ENCODE data around the gene CHI3L2.
A peak's percentile ranks its signal among the peaks of the same experiment; 100 is the strongest.

Gene CHI3L2

DNA sequence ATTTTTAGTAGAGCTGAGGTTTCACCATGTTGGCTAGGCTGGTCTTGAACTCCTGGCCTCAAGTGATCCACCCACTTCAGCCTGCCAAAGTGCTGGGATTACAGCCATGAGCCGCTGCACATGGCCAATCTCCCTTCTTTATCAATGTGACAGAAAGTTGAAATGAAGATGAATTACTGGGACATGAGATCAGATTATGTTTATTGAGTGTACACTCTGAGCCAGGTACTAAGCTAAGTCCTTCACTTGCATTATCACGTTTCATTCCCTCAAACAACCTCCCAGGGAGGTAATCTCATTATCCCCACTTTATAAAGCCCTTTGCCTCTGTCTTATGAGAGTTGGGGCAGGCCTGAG is 6.3 kb upstream of the CHI3L2 start:
- DNase-seq (ENCODE audit: low spot score), result no peak

GRCh38 chr1:111221633-111222291 is 5.8 kb upstream of the CHI3L2 start:
- no peak for DNase-seq (ENCODE audit: low spot score)

- peak; percentile 62 for DNase-seq (ENCODE audit: low spot score)
Observed at GRCh38 chr1:111222308-111223125, 5.0 kb upstream of the CHI3L2 start.

DNA sequence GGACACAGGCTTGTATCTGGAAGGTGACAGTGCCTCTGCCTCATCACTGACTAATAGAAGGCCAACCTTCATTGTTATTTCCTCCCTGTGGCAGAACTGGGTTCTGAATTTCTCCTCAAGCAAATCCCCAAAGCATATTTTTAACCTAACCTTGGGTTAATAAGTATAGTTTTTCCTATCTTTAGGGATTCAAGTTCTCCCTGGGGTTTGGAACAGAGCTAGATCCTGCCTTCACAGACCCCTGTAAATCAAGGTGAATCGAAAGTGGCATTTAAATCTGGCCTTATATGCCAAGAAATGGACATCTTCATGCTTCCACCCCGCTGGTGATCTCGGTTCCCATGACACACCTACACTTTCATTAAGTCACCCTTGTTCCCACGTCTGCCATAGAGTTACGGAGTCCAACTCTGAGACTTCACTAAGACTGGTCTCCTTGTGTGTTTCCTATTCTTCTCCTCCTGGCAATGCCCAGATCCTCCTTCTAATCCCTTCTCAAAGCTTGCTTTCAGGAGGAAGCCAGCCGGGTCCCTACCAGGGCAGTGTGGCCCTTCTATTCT is 4.3 kb upstream of the CHI3L2 start:
- no peak for DNase-seq (ENCODE audit: low spot score)

DNA sequence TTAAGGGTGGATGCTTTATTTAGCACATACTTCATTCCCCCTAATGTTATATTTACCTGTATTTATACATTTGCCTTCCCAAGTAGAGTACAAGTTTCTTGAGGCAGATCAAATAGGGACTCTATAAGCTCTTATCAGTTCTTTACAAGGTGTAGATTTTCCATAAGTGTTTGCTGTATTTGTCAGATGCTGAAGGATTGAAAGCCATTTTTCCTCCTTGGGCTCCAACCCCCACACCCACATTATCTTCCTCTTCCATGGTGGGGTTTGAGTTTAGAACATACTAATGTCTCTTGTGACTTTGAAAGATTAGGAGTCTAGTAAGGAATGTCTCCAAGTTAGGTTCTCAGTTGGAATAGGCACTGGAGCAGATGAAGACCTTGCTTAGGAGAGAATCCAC is 2.4 kb upstream of the CHI3L2 start:
- DNase-seq (ENCODE audit: low spot score), result no peak

GRCh38 chr1:111225717-111226400 is 1.7 kb upstream of the CHI3L2 start:
- no peak for DNase-seq (ENCODE audit: low spot score)

GRCh38 chr1:111227851-111228747 is 586 bp downstream of the CHI3L2 start:
- DNase-seq (ENCODE audit: low spot score), result peak; percentile 78

DNA sequence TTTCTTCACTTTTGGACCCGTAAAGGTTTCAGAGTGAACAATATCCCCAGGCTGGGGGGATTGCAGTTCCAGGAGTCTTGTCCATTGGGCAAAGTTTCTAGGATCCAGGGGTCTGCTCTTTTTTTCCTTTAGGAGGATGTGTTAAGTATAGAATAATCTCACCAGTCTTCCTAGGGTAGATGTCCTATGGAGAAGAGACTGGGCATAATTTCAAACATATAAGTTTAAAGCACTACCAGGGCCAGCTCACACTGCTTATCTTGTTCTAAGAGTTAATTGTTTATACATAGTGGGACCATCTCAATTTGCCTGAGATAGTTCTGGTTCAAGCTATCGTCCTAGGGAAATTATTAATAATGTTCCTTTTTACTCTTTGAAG is 1.2 kb downstream of the CHI3L2 start:
- DNase-seq (ENCODE audit: low spot score), result no peak

DNA sequence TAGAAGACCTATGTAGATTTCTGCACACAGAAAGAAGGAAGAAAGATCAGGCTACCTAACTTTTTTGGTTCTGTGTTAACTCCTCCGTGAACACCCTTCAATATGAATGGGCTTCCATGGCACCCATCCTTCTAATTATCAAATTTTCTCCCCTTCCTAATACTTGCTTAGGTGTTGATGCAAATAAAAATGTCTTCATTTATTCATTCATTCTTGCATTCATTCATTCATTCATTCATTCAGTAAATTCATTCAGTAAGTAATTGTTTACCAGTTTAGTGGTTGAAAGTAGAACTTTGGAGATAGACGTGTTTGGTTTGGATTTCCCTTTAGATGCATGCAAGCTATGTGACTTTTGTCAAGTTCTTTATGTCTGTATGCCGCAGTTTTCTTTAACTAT is 4.6 kb downstream of the CHI3L2 start:
- no peak for DNase-seq (ENCODE audit: low spot score)

DNA sequence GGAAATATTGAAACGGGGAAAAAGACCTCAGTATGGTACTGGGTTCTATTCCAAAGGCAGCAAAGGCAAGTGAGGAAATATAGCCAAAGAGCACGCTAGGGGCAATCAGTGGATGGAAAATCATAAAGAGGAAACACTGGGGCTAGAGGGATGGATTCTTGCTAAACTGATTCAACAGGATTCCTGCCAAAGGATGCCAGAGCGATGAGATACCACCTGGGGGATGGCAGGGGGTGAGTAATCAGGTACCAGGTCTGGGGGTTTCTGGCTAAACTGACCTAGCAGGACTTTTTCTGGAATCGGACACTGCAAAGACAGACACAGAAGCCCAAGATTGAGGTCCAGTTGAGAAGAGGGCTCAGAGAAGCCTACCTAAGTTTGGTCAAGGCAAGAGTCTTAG is 6.7 kb downstream of the CHI3L2 start:
- no peak for DNase-seq (ENCODE audit: low spot score)

DNA sequence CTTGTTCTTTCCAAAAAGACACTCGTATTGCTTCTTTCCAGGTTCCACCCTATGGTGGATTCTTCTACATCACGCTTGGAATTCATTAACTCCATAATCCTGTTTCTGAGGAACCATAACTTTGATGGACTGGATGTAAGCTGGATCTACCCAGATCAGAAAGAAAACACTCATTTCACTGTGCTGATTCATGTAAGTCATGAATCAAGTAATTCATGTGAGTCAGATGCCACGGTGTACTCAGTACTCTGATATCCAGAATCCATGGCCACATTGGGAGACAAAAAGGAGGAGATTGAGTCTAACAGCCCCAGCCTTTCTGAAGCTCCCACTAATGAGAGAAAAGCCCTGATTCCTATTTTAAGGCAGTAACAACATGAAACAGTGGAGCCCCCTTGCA is 7.4 kb downstream of the CHI3L2 start:
- no peak for DNase-seq (ENCODE audit: low spot score)

DNA sequence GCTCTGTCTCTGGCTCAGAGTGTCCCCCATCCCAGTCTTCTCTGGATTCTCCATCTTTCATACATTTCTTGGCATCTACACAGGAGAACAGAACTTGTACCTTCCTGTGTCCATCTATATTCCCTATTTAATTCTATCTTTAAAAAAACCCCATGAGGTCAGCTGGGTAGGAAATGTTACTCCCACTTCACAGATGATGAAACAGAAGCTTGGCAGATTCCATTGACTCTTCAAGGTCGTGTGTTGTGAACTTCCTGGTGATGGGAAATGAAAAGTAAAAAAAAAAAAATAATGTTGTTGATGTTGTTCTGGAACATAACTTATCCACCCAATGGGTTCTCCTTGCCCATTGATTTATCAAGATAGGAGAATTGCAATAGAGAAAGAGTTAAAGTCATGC is 8.9 kb downstream of the CHI3L2 start:
- DNase-seq (ENCODE audit: low spot score), result no peak

GRCh38 chr1:111236806-111237205 is 9.3 kb downstream of the CHI3L2 start:
- DNase-seq (ENCODE audit: low spot score), result no peak

- DNase-seq (ENCODE audit: low spot score), result no peak
Observed at GRCh38 chr1:111238056-111238795, 10.7 kb downstream of the CHI3L2 start.

DNA sequence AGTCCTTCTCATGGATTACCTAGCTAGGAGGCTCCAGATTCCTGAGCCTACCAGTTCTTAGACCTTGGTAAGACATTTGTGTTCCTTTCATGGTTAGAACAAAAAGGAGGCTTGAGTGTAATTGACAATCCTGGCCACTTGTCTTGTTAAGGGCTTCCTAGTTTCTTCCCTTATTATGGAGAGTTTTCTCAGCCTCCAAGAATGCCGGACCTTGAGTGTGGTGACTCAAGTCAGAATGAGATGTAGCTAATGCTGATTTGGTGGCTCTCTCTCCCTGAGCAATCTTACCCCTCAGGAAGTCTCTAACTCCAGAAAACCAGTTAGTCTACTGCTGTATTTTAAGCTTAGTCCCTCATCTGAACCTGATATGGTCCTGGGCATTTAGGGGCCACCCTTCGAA is 14.3 kb downstream of the CHI3L2 start:
- DNase-seq (ENCODE audit: low spot score), result no peak

GRCh38 chr1:111242805-111243523 is 15.5 kb downstream of the CHI3L2 start:
- peak; percentile 32 for DNase-seq (ENCODE audit: low spot score)

DNA sequence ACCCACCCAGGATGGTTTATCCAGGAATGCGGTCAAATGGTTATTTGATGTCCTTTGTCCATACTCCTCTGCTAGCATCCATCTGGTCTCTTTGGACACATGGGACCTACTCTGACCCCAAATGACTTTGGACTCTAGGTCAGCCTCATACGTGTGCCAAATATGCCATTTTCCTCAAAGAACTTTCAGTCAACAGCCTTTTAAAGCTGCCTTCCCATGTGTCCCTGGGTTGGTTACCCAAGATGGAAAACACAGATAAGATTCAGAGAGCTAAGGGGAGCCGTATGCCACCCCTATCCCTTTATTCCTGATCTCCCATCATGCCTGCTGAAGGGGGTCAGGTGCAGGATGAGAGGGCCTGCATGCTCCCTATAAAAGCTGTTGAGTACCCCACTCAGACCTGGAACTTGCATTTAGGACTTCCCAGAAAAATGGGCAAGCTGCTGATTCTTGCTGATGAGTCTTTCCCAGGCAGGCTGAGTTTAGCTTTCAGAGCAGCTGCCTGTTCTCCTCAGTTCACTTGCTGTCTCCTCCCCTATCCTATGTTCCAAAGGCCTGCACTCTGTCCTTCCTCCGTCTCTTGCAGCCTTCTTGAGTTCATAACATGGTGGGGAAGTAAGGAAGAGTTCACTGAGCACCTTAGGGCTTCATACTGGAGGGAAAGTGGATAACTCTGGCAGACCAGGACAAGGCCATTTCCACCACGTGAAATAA is 19.8 kb downstream of the CHI3L2 start:
- DNase-seq (ENCODE audit: low spot score), result no peak

GRCh38 chr1:111249960-111250359 is 22.4 kb downstream of the CHI3L2 start:
- DNase-seq (ENCODE audit: low spot score), result peak; percentile 85

- peak; percentile 33 for DNase-seq (ENCODE audit: low spot score)
Observed at GRCh38 chr1:111251570-111251969, 24.1 kb downstream of the CHI3L2 start.

GRCh38 chr1:111252786-111253185 is 25.3 kb downstream of the CHI3L2 start:
- peak; percentile 53 for DNase-seq (ENCODE audit: low spot score)

Measured in globus pallidus (tissue), 1 donor.